GM19328 (cell line): Measurements from ENCODE around the gene HLCS.

ENCODE experiments used
- ATAC-seq: cut with Tn5 transposase; IDR thresholded peaks from one replicate; pipeline ENCODE4 v1.9.1; 2021; ENCODE audit warnings: mild to moderate bottlenecking, moderate library complexity; ENCODE audit not compliant: unreplicated experiment

HLCS gene

DNA sequence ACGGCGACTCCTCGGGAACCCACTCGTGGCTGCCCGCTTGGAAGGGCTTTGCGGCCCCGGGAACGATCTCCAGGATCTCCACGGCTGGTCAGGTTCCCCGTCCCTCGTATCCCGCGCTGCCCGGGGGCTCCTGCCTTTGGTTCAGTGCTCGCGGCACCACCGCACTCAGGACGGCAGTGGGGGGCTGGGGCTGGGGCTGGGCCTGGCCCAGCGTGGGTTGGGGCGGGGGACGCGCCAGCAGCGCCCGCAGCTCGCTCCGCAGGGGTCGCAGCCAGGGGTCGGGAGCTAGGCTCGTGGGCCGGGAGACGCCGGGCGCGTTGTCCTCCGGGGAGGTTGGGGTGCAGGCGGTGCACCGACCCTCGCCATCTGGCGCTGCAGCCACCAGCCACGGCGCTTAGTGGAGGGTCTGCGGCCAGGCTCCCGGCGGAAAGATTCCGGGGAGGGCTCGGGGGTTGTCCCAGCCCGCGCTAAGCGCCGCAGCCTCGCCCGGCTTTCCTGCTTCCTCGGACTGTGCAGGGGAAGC lies 258.6 kb downstream of the HLCS start:
- no peak for ATAC-seq

GRCh38 chr21:36706951-36707762 lies 259.3 kb downstream of the HLCS start:
- ATAC-seq, result no peak

DNA sequence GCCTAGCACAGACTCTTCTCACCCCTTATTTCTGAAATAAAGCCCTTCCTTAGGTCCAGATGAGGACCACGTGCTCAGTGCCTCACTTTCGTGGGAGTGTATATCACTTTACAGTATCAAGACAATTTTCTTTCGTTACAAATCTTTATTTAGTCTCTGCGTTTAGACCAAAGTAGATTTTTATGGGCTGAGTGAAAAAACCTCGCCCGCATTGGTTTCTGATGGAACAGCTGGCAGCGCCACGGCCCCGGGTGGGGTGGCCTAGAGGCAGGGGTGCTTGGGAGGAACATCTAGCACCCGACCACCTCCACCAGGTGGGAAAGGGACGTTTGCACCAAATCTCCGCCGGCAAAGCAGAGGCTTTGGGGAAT lies 260.0 kb downstream of the HLCS start:
- ATAC-seq, result no peak

- ATAC-seq, result no peak
Measured at GRCh38 chr21:36705679-36706481, 260.6 kb downstream of the HLCS start.

- ATAC-seq, result no peak
Measured at GRCh38 chr21:36704958-36705678, 261.4 kb downstream of the HLCS start.

- ATAC-seq, result no peak
Measured at GRCh38 chr21:36704281-36704957, 262.1 kb downstream of the HLCS start.

DNA sequence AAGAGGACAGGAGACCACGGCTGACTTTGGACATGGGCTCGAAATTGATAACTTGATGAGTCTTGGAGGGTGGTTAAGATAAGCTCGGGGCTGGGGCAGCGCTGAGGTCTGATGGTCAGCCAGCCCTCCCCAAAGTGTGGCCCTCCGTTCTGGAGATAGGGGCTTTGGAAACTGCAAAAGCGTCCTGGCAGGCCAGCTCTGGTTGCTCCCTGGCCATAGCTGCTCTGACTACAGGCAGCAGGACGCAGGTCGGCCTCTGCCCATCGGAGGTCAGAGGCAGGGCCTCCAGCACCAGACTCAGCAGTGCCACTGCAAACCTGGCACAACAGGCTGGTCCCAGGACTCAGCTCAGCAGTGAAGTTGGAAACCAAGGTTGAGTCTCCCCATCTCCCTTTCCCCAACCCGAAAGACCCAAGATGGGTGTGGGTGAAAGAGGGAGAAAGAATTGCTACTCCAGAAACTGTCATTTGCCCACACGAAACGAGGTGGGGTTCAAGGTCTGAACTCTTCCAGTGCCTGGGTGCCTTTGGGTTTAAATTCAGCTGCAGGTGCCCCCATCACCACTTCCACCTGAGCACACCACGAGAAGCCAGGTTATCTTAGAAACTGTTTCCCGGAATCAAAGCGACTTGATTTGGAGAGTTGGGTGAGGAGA lies 262.7 kb downstream of the HLCS start:
- no peak for ATAC-seq

- ATAC-seq, result no peak
Measured at GRCh38 chr21:36703123-36703522, 263.3 kb downstream of the HLCS start.

DNA sequence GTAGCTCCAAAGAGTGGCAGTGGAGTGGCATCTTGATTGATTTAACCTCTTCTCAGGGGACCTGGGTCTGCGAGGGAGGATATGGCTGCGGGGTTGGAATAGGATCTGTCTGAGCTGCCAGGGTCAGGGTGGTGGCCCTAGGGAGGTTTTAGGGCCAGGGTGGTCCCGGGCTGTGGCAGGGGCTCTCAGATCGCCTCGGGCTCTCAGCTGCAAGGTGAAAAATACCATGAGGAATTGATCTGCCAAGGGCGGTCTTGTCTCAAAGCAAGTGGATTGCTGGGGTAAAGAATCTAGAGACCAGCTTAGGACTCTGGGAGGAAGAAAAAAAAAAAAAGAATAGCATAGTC lies 263.9 kb downstream of the HLCS start:
- no peak for ATAC-seq

- no peak for ATAC-seq
Measured at GRCh38 chr21:36701756-36702621, 264.5 kb downstream of the HLCS start.

- no peak for ATAC-seq
Measured at GRCh38 chr21:36700971-36701755, 265.3 kb downstream of the HLCS start.
